SKM-1 (cell line): Measurements from ENCODE around the gene RECQL5.

Experiments used
- DNase-seq: peaks from one replicate; lab custom pipeline; 2025; ENCODE audit not compliant: unreplicated experiment; lab: John Stamatoyannopoulos, UW

RECQL5 gene

DNA sequence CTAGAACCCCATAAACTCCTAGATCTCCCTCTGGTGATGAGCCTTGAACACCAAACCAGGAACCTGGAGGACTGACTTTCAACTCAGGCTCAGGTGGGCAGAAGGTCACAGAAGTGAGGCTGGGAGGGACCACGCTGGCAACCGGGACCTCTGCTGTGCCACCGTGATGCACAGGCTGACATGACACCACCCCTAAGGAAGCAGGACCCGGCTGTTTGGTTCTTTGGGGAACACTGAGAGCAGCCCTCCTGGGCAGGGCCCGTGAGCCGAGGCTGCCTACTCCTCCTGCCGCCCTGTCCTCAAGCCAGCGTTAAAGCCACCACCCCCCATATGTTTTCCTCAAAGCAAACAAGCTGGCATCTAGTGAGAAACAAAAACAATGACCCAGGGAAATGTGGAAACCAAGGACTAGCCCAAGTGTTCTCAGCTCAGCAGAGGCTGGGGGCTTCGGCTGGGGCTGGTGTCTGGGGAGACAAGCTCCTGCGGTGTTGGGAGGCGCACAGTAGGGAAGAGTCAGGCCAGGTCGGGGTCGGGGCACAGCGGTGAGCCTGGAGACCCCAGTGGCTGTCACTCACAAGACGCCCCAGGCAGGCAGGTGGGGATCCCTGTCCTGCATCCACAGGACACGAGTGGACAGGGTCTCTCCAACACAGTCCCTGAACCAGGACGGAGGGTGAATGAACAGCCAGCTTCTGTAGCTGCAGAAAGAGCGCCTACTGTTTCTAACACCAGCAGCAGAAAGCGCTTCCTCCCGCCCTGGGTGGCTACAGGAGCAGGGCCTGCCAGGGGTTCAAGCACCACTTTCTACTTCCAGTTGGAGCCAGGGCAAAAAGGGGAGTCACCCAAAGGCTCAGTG lies 32.0 kb downstream of the RECQL5 start:
- no peak for DNase-seq

DNA sequence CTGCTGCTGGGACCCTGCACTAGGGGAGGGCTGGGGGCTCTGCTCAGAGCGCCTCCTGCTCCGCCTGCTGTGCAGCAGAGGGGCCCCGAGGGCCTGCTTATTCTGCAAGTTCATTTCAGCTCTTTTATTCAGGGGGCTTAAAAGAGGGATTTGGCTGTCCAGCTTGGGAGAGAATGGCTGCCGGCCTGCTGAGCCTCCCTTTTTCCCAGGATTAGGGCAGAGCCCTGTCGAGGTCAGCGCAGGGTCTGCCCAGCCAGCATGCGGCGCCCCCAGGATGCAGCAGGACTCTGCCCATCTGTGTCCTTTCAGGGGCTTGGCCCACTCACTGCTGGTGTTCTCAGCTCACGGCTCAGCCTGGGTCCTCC lies 32.6 kb downstream of the RECQL5 start:
- DNase-seq = no peak

DNA sequence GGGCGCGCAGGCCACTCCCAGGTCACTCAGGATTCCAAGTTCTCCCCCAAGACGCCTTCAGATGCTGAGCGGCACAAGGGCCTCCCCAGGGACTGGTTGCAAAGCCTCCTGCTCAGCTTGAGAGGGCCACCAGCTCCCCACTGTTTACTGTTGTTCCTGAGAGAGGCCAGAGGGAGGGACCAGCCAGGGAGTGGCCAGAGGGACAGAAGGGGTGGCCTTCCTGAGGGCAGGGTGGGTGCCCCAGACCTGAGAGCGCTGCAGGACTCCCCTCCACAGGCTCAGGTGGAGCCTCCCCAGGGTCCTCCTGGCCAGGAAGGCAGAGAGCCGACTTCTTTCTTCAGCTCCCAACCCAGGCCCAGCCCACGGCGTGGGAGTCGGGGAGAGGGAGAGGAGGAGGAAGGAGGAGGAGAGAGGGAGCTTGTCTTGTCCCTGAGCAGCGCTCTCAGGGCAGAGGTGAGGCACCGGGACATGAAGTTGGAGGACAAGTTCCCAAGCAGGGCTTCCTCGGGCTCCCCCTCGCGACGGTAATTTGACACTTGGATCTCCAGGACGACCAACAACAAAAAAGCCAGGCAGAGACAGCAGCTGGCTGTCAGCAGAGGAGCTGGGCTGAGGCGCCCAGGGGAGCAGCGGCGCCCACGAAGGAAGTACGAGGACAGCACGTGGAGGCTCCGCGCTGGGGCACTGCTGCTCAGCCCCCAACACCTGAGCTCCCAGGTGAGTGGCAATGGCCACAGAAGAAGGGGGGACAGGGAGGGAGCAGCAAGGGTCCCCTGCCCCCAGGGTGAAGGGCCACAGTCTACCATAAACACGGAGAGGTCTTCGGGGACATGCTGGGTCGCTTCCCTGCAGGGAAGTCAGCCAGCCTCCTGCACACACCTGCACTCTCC lies 33.2 kb downstream of the RECQL5 start:
- peak; percentile 43 for DNase-seq

DNA sequence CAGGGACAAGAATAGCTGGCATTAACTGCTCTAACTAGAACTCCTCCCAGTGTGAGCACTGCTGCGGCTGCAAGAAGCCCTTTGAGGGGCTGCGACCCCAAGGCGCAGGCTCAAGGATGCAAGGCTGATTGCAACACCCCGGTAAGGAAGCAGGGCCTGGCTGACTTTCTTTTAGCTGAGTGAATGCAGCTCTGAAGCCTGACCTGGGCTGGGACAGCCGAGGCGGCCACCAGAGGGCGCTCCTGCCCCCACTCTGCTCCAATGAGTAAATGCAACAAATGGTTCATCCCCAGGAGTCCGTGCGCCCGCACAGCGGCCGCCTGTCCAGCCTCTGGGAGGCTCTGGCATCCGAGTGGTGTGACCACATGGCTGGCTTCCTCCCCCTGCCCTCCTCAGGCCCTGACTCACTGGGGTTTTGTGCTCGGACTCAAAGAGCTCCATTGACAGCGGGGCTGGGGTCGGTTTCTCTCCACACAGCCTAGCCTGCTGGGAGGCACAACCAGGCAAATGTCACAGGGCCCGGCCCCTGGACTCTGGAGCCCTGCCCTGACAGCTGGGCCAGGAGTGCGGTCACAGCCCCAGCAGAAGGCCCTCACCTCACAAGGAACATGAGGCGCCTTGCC lies 34.0 kb downstream of the RECQL5 start, which contains the start of gene SMIM5:
Gene SMIM5, plus strand, starts transcription at position 572 of the 623 bp plus-strand sequence. CDS start 6,768 bp downstream, outside the sequence.
- peak; percentile 60 for DNase-seq

DNA sequence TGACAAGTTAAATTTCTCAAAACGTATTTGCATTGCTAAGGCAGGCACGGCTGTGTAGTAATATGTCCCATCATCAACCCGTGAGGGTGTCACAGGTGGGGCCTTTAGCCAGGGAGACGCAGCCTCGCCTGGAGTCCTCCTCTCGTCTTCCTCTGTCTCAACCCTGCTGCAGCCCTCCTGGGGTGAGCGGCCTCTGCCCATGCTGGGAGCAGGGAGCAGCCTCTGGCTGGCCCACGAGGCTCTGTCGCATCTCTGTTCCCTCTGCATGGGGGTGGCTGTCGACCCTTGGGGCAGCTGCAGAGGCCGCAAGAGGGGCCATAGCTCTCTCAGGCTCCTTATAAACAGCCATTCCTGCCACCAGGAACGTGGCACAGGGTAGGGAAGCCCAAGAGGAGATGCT lies 34.5 kb downstream of the RECQL5 start:
- no peak for DNase-seq

DNA sequence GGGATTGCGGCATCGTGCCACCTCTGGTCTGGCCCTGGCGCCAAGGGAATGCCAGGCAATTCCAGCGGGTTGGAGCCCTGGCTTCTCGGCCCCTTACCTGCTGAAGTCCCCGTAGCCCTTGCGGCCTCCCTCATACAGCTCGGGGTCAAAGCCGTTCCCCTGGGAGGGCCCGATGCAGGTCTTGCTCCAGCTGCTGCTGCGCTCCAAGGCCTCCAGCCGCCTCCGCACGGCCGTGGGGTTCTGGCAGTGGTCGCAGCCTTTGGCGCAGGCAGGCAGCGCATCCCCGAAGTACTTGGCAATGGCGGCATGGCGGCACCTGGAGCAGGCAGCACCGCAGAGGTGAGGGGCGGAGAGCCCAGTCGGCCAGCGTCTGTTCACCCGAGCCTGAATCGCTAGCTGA lies 35.6 kb downstream of the RECQL5 start:
- no peak for DNase-seq

DNA sequence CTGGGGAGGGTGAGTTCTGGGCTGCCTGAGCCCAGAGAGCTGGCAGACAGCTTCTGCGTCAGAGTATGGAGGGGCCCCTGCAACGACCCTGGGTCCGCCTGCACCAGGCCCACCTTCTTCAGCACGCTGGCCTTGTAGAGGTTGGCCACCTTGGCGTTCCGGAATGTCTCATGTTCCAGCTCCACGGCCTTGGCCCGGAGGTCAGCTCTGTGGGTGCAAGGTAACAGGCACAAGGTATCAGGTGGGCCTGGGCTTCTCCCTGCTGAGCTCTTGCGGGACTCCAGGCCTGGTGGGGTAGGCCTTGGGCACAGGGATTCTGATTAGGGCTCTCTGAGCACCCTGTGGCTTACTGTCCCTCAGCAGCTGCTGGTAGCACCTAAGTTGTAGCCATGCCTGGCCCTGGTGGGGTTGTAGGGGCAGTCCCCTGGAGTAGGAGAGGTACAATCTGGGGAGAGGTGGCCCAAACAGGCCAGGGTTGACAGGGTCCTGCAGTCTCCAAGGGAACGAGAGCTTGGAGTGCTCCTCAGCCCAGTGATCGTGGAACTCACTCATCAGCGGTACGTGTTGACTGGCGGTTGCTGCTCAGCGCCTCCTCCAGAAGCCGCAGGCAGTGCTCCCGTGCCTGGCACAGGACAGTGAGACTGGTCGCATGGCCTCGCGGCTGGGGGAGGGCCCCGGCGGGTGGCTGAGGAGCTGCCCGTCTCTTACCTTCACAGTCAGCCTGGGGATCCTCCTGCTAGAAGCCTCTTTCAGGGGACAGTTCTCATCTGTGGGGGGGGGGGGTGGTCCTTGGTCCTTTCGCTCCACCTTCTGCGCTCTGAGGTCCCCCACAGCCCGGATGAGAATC lies 36.7 kb downstream of the RECQL5 start:
- DNase-seq = no peak

DNA sequence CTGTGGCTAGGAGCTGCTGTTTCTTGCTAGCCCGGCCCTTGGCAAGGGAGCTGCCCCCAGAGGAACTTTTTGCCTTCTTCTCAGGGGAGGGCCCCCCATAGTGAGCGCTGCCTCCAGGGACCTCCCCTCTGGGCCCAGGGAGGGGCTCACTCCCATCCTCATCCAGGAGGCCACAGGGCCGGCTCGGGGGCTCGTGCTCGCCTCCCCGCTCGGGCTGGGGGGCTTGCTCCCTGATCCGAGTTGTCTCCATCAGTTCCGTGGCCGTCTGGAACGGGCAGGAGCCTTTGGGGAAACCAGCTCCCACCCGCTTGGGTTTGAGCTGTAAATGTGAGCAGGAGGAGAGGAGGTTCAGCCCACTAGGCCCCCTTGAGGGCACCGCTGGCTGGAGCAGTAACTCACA lies 37.8 kb downstream of the RECQL5 start:
- DNase-seq = no peak

DNA sequence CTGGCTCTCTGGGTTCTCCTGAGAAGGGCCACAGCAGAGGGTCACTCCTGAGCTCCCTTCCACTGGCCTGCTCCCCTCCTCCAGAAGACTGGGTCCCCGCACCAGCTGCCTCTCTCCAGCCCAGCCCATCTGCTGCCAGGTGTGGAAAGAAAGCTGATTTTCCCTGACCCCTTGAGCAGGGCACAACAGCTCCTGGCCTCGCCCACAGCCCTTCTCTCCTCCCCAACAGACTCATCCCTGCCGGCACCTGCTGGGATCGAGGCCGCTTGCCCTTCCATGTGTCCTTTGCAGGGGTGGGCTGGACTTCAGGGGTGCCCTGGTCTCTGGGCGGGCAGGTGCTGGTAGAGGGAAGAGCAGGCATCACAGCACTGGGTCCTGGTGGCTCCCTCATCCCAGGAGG lies 38.5 kb downstream of the RECQL5 start:
- DNase-seq = no peak

DNA sequence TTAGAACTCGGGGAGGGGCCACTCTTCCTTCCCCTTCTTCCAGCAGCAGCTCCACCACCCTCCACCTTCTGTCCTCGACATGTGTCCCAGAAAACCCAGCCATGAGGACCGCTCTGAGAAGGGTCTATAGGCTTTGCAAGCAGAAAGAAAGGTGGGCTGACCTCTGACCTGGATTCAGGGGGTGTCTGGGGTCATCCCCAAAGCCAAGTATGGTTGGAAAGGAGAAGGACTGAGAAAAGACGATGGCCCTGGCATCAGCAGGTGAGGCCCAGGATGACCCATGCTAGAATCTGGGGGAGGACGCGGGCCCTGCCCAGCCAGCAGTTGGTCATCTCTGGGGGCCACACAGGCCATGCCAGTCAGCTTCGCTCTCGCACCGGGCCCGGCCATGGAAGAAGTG lies 39.9 kb downstream of the RECQL5 start:
- DNase-seq = no peak

DNA sequence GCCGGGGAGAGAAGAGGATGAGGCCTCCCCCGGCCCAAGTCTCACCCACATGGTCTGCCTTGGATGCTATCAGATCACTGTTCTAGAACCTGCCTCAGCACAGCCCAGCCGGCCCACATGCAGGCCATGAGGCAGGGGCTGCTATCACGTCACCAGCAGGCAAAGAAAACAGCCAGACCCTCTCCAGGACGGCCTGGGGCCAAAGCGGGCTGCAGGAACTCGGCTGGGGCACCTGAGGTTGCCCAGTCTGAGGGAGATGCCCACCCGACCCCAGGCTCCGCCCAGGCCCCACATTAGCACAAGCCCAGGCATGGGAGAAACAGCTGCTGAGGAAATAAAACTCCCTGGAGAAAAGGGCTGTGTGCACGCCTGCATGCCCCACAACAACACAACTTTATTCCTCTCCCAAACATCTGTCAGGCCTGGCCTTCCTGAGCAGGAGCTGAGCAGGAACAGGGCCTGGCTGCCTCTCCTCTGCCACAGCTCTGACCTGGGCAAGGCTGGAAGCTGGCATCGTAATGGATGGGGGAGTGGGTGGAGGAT lies 40.4 kb downstream of the RECQL5 start:
- DNase-seq = no peak

DNA sequence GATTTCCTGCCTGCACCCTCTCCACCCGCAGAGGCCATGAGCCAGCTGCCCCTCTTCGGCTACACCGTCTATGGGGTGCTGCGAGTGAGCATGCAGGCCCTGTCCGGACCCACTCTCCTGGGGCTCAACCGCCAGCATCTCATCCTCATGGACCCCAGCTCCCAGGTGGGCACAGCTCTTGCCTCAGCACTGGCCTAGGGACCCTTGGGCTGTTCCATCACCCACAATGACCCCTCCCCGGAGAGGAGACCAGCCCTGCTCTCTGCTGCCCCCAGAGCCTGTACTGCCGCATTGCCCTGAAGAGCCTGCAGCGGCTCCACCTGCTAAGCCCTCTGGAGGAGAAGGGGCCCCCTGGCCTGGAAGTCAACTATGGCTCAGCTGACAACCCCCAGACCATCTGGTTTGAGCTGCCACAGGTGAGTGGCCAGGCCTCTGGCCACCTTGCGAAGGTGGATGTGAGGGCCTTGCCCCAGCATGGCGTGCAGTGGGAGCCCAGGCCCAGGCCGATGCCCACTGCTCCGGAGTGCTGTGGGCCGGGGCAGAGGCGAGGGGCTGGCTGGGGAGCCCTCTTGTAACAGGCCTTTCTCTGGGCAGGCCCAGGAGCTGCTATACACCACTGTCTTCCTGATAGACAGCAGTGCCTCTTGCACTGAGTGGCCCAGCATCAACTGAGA lies 41.0 kb downstream of the RECQL5 start:
- DNase-seq = peak; percentile 15

DNA sequence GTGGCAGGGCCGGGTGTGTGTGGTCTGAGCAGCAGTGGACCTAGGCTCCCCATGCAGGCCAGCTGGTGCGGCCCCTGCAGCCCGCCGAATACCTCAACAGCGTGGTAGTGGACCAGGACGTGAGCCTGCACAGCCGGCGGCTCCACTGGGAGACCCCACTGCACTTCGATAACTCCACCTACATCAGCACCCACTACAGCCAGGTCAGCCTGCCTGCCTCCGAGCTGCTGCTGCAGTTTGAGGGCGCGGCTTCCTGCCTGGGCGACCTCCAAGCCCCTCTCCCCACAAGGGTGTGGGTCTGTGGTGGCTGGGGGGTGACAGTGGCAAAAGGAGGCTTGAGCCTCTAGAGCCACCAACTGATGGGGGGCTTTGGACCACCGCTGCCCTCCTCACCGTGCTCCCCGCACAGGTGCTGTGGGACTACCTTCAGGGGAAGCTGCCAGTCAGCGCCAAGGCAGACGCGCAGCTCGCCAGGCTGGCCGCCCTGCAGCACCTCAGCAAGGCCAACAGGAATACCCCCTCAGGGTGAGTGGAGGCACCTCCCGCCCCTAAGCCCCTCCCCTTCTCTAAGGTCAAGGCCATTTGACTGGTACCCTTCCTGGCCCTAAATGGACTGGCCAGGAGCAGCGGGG lies 42.1 kb downstream of the RECQL5 start:
- DNase-seq = no peak

DNA sequence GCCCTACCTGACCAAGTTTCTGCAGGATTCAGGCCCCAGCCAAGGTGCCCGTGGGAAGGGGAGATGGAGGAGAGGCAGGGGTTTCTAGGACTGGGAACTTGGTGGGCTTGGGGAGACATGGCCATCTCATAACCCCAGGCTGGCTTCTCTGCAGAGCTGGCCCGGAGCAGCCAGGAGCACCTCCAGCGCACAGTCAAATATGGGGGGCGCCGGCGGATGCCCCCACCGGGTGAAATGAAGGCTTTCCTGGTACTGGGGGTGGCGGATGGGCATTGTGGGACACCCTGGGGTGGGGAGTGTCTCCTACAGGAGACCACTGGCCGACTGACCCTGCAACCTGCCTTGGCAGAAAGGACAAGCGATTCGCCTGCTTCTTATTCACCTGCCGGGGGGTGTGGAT lies 42.9 kb downstream of the RECQL5 start:
- no peak for DNase-seq

DNA sequence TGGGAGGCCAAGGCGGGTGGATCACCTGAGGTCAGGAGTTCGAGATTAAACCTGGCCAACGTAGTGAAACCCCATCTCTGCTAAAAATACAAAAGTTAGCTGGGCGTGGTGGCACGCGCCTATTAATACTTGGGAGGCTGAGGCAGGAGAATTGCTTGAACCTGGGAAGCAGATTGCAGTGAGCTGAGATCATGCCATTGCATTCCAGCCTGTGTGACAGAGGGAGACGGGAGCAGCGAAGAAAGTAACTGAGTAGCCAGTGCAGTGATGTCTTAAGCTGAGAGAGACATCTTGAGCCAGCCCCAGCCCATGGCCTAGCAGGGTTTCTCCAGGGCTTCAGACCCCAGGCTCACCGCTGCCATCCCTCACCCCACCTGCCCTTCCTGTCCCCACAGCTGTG lies 43.6 kb downstream of the RECQL5 start:
- DNase-seq = no peak

DNA sequence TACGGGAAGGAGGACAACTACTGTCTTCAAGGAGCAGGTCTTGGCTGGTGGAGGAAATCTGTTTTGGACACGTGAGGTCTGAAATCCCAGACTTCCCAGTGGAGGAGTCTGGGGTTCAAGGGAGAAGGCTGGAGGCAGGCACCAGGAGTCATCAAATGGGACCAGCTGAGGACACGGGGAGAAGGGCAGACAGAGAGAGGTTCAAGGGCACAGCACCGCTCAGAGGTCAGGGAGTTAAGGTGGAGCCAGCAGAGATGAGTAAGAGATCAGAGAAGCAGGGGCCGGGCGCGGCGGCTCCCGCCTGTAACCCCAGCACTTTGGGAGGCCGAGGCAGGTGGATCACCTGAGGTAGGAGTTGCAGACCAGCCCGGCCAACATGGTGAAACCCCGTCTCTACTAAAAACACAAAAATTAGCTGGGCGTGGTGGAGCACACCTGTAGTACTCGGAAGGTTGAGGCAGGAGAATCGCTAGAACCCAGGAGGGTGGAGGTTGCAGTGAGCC lies 44.1 kb downstream of the RECQL5 start:
- DNase-seq = no peak

DNA sequence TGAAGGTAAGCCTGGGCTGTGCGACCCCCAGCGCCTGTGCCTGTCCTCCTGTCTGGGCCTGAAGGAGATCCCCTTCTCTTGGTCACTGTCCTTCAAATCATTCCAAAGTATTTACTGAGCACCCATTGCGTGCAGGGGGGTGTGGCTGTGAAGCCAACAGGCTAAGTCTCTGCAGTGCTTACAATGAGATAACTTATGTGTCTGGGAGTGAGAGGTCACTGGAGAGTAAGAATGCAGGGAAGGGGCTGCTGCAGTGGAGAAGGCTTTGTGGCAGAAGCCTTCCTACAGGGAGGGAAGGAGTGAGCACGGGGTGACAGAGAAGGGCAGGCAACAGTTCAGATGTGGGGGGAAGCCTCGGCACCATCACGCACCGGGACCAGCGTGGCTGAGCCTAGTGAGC lies 44.9 kb downstream of the RECQL5 start:
- no peak for DNase-seq

DNA sequence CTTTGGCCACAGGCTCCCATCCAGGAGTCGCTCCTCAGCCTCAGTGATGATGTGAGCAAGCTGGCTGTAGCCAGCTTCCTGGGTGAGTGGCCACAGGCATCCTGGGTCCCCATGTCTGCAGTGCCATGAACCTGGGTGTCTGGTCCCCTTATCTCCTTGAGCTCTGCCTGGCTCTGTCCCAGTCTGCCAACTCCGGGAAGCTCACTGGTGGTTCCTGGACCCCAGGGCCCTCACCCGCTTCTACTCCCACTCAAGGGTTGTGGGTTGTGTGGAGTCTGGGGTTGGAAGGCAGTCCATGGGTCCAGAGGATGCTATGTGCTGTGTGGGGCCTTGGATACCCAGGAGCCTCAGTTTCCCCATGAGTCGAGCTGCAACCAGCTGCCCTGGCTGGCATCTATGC lies 45.5 kb downstream of the RECQL5 start:
- no peak for DNase-seq
